Skeletal muscle tissue (tissue), 4 donors: ENCODE data around the gene GNA12. TPM values are rescaled to one million over a fixed set of nuclear protein-coding genes. Genes with fewer than 3 reads are reported as not detected.

Experiments
- H3K27ac ChIP-seq: one replicate; pipeline ENCODE4 v1.7.0; 2013; ENCODE audit warnings: mild to moderate bottlenecking, low read depth, low read length, inconsistent platforms
- H3K27me3 ChIP-seq, 3 donors: one replicate each; pipeline ENCODE4 v1.7.0; 2013; ENCODE audit warnings: low read length in 3 of 3; ENCODE audit not compliant: control insufficient read depth in 3 of 3, insufficient read depth in 3 of 3
- H3K36me3 ChIP-seq, 3 donors: one replicate each; pipeline ENCODE4 v1.7.0; 2013; ENCODE audit warnings: low read length in 3 of 3; ENCODE audit not compliant: control insufficient read depth in 3 of 3, insufficient read depth in 3 of 3
- H3K4me1 ChIP-seq, 3 donors: one replicate each; pipeline ENCODE4 v1.7.0; 2013; ENCODE audit warnings: low read length in 3 of 3, mild to moderate bottlenecking in 3 of 3; ENCODE audit not compliant: control insufficient read depth in 3 of 3, insufficient read depth in 3 of 3
- H3K4me3 ChIP-seq, 3 donors: one replicate each; pipeline ENCODE4 v1.7.0; 2013; ENCODE audit warnings: low read length in 3 of 3
- H3K9ac ChIP-seq, 3 donors: one replicate each; pipeline ENCODE4 v1.7.0; 2013; ENCODE audit warnings: low read length in 3 of 3, mild to moderate bottlenecking in 3 of 3, moderate library complexity in 2 of 3, low read depth in 1 of 3
- H3K9me3 ChIP-seq, 3 donors: one replicate each; pipeline ENCODE4 v1.7.0; 2013; ENCODE audit warnings: low read length in 3 of 3; ENCODE audit not compliant: control insufficient read depth in 3 of 3
- total RNA-seq: library from RNA; depleted of rRNA; stranded (reverse); fragments of >200 nt; gene quantifications from one replicate; pipeline ENCODE4 v1.2.3, GENCODE V29; 2014
- donor health status: Osteomylitis.

GNA12 gene
- total RNA-seq, 1 donor from 2014 or later = 9.9 TPM

DNA sequence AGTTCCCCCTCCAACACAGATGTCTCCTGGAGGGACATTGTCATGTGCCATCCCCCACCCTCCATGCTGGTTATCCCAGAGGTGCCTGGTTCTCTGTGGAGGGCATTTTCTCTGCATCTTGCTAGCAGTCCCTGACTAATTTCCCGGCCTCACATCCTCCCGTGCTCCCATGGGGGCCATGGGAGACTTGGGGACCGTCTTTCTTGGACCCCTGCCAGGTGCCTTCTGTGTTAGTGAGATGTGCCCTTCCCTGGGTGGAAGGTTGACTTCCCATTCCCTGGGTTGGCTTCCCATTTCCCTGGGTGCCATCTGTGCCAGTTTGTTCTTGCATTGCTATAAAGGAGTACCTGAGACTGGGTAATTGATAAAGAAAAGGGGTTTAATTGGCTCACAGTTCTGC, 22.5 kb upstream of the GNA12 start:
- Histone ChIP-seq H3K27me3 (peaks cover 0 to 5% (median 0%) of the 10 kb centered on the region in 3 donors), H3K27ac (no peak overlapping the region), H3K4me3 (no peak overlapping the region), H3K9ac (no peak overlapping the region), H3K36me3 (no peaks in the 10 kb centered on the region), H3K9me3 (no peaks in the 10 kb centered on the region), H3K4me1 (peaks cover 16 to 21% (median 20%) of the 10 kb centered on the region in 3 donors)

GRCh38 chr7:2864999-2865670, 21.0 kb upstream of the GNA12 start:
- no peak overlapping the region for H3K27ac ChIP-seq
- H3K4me1 ChIP-seq = peaks cover 18 to 21% (median 20%) of the 10 kb centered on the region in 3 donors
- no peak overlapping the region for H3K4me3 ChIP-seq
- no peaks in the 10 kb centered on the region for H3K27me3 ChIP-seq
- no peaks in the 10 kb centered on the region for H3K9me3 ChIP-seq
- no peak overlapping the region for H3K9ac ChIP-seq
- no peaks in the 10 kb centered on the region for H3K36me3 ChIP-seq

- H3K9me3 ChIP-seq = no peaks in the 10 kb centered on the region
- peaks cover 18 to 21% (median 20%) of the 10 kb centered on the region in 3 donors for H3K4me1 ChIP-seq
- H3K27me3 ChIP-seq = no peaks in the 10 kb centered on the region
- H3K36me3 ChIP-seq = no peaks in the 10 kb centered on the region
- H3K27ac ChIP-seq = peak overlapping the region; percentile 89
- peak overlapping the region in 2 of 3 donors; percentile 11 to 35 for H3K4me3 ChIP-seq
- peak overlapping the region in 1 of 3 donors; percentile 66 for H3K9ac ChIP-seq
Measured at GRCh38 chr7:2864204-2864985, 20.3 kb upstream of the GNA12 start.

GRCh38 chr7:2863461-2864066, 19.5 kb upstream of the GNA12 start:
- Histone ChIP-seq H3K4me1 (peaks cover 18 to 21% (median 20%) of the 10 kb centered on the region in 3 donors), H3K27ac (peak overlapping the region; percentile 89), H3K36me3 (no peaks in the 10 kb centered on the region), H3K9me3 (no peaks in the 10 kb centered on the region), H3K27me3 (no peaks in the 10 kb centered on the region), H3K9ac (peak overlapping the region; percentile 56 to 66 (median 59)), H3K4me3 (peak overlapping the region in 2 of 3 donors; percentile 11 to 35)

DNA sequence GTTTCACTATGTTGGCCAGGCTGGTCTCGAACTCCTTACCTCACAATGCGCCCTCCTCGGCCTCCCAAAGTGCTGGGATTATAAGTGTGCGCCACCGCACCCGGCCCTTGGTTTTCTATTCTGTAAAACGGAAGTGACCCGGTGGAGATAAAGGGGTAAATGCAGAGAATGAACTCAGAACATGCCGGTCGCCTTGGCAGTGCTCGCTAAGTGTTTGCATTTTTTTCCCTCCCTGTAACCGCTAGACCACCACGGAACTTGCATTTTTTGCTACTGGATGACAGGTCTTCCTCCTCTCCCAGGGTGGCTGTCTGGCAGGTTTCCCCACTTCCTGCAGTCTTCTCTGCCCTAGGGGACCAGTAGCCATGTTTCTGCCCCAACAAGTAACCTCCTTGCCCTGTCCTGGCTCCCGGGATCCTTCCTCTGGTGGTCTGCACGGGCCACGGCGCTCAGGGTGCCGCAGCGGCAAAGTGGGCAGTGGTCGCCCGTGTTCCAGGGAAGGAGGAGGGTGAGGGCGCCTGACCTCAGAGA, 18.8 kb upstream of the GNA12 start:
- Histone ChIP-seq H3K9me3 (no peaks in the 10 kb centered on the region), H3K27ac (peak overlapping the region; percentile 89), H3K9ac (peak overlapping the region; percentile 56 to 66 (median 59)), H3K4me3 (no peak overlapping the region), H3K36me3 (no peaks in the 10 kb centered on the region), H3K27me3 (no peaks in the 10 kb centered on the region), H3K4me1 (peaks cover 18 to 21% (median 20%) of the 10 kb centered on the region in 3 donors)

DNA sequence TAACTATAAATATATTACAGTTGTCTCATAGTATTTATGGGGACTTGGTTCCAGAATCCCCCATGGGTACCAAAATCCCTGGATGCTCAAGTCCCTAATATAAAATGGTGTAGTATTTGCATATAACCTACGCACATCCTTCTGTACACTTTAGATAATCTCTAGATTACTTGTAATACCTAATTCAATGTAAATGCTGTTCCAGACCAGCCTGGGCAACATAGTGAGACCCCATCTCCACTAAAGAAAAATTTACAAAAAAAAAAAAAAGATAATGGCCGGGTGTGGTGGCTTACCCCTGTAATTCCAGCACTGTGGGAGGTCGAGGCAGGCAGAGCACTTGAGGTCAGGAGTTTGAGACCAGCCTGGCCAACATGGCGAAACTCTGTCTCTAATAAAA, 17.4 kb upstream of the GNA12 start:
- no peaks in the 10 kb centered on the region for H3K27me3 ChIP-seq
- H3K27ac ChIP-seq = no peak overlapping the region
- H3K9me3 ChIP-seq = no peaks in the 10 kb centered on the region
- peaks cover 20 to 21% (median 20%) of the 10 kb centered on the region in 3 donors for H3K4me1 ChIP-seq
- no peak overlapping the region for H3K9ac ChIP-seq
- H3K36me3 ChIP-seq = no peaks in the 10 kb centered on the region
- no peak overlapping the region for H3K4me3 ChIP-seq

GRCh38 chr7:2860627-2861133, 16.6 kb upstream of the GNA12 start:
- Histone ChIP-seq H3K9me3 (no peaks in the 10 kb centered on the region), H3K27me3 (no peaks in the 10 kb centered on the region), H3K4me3 (no peak overlapping the region), H3K4me1 (peaks cover 20 to 26% (median 24%) of the 10 kb centered on the region in 3 donors), H3K9ac (no peak overlapping the region), H3K36me3 (no peaks in the 10 kb centered on the region), H3K27ac (no peak overlapping the region)

DNA sequence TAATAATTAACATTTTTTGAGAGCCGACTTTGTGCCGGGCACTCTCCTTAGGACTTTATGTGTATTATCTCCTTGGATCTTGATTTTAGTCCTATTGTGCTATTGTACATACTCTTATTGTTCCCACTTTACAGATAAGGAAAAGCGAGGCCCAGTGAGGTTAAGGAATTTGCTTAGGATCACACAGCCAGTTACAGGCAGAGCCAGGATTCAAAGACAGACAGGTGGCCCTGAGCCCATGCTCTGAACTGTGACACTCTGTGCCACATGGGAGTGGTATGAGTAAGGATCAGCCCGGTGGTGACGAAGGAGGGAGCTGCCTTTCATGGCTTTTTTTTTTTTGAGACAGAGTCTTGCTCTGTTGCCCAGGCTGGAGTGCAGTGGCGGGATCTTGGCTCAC, 15.8 kb upstream of the GNA12 start:
- no peak overlapping the region for H3K27ac ChIP-seq
- no peaks in the 10 kb centered on the region for H3K36me3 ChIP-seq
- H3K27me3 ChIP-seq = no peaks in the 10 kb centered on the region
- no peak overlapping the region for H3K9ac ChIP-seq
- no peak overlapping the region for H3K4me3 ChIP-seq
- H3K4me1 ChIP-seq = peaks cover 20 to 26% (median 24%) of the 10 kb centered on the region in 3 donors
- H3K9me3 ChIP-seq = no peaks in the 10 kb centered on the region

DNA sequence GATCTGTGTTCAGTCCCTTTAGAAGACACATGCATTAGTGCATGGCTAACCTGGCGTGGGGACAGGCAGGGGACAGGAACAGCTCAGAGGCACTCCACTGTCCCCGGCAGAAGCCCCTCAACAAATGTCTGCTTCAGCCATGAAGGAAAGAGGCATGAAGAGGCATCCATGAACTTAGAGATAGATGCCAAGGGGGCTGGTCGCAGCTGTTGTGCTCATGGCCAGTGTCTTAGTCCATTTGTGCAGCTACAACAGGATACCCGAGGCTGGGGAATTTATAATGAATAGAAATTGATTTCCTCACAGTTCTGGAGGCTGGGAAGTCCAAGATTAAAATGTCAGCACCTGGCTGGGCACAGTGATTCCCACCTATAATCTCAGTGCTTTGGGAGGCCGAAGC, 14.5 kb upstream of the GNA12 start:
- H3K36me3 ChIP-seq = no peaks in the 10 kb centered on the region
- peaks cover 11 to 19% (median 16%) of the 10 kb centered on the region in 3 donors for H3K4me1 ChIP-seq
- H3K27me3 ChIP-seq = no peaks in the 10 kb centered on the region
- no peak overlapping the region for H3K27ac ChIP-seq
- H3K4me3 ChIP-seq = no peak overlapping the region
- no peak overlapping the region for H3K9ac ChIP-seq
- H3K9me3 ChIP-seq = no peaks in the 10 kb centered on the region
